ENCODE results near the gene RAI14. TPM values are rescaled to one million over a fixed set of nuclear protein-coding genes. Genes with fewer than 3 reads are reported as not detected.

The RAI14 gene
- total RNA-seq, 2 experiments from 2014 or later = 0.92 to 12.3 TPM

- no peak overlapping the region for H3K27ac ChIP-seq (ENCODE audit: low read depth, low read length, poor library complexity, severe bottlenecking)
- intact Hi-C loops (cut with micrococcal nuclease; ENCODE audit: unreplicated experiment) = no loop called here
- no peaks in the 10 kb centered on the region for H3K9me2 ChIP-seq (ENCODE audit: insufficient read depth, low read length)
Measured at GRCh38 chr5:34811706-34812105, 155.6 kb downstream of the RAI14 start.

GRCh38 chr5:34813509-34813908, 157.4 kb downstream of the RAI14 start:
- no peak overlapping the region for H2AFZ ChIP-seq (ENCODE audit: low read length)
- no peaks in the 10 kb centered on the region for H3K4me1 ChIP-seq (ENCODE audit: insufficient read depth, low read length, poor library complexity, severe bottlenecking)
- no peaks in the 10 kb centered on the region for H3K9me2 ChIP-seq (ENCODE audit: insufficient read depth, low read length)
- ChIA-PET POLR2A (interaction anchor here (0.7 to 2.5 kb wide), 3 partner anchors 10 to 33 kb away, joined by 3 to 16 read pairs (median 5); no protein-coding TSS in a partner anchor), CTCF (ENCODE audit: unreplicated experiment) (no interaction called here)
- BruUV-seq (replicated peaks) = no TSS peak
- no peaks in the 10 kb centered on the region for H3K79me2 ChIP-seq (ENCODE audit: insufficient read depth, low read depth, low read length)
- H3K36me3 ChIP-seq (ENCODE audit: insufficient read depth, low read length) = no peaks in the 10 kb centered on the region
- no peak for DNase-seq (ENCODE audit: low spot score)
- no peak overlapping the region for H3K4me3 ChIP-seq (ENCODE audit: low read depth, low read length, poor library complexity, severe bottlenecking)
- H3K9me3 ChIP-seq (ENCODE audit: low read length) = no peaks in the 10 kb centered on the region
- intact Hi-C loops (cut with micrococcal nuclease; ENCODE audit: unreplicated experiment) = no loop called here
- H3K4me2 ChIP-seq (ENCODE audit: low read length) = no peak overlapping the region
- H4K20me1 ChIP-seq (ENCODE audit: insufficient read depth, low read length) = no peaks in the 10 kb centered on the region
- TF ChIP-seq EZH2phosphoT487 (IDR thresholded peaks at IDR 0.05; ENCODE audit: borderline replicate concordance, low read depth, low read length) = no peak
- TF ChIP-seq CTCF (conservative IDR thresholded peaks at IDR 0.05; ENCODE audit: low read length) = no peak
- H3K27ac ChIP-seq (ENCODE audit: low read depth, low read length, poor library complexity, severe bottlenecking) = no peak overlapping the region

More at GRCh38 chr5:34811706-34812105, 155.6 kb downstream of the RAI14 start:
- Histone ChIP-seq H3K79me2 (ENCODE audit: insufficient read depth, low read depth, low read length) (no peaks in the 10 kb centered on the region), H4K20me1 (ENCODE audit: insufficient read depth, low read length) (no peaks in the 10 kb centered on the region), H3K4me2 (ENCODE audit: low read length) (no peak overlapping the region), H3K4me3 (ENCODE audit: low read depth, low read length, poor library complexity, severe bottlenecking) (no peak overlapping the region), H3K9me3 (ENCODE audit: low read length) (no peaks in the 10 kb centered on the region), H3K4me1 (ENCODE audit: insufficient read depth, low read length, poor library complexity, severe bottlenecking) (no peaks in the 10 kb centered on the region), H3K36me3 (ENCODE audit: insufficient read depth, low read length) (no peaks in the 10 kb centered on the region), H2AFZ (ENCODE audit: low read length) (no peak overlapping the region)
- no TSS peak for BruUV-seq (replicated peaks)
- CTCF ChIA-PET (ENCODE audit: unreplicated experiment) = no interaction called here
- DNase-seq (ENCODE audit: low spot score) = no peak
- POLR2A ChIA-PET = no interaction called here
- TF ChIP-seq CTCF (conservative IDR thresholded peaks at IDR 0.05; ENCODE audit: low read length) (no peak), EZH2phosphoT487 (IDR thresholded peaks at IDR 0.05; ENCODE audit: borderline replicate concordance, low read depth, low read length) (no peak)

- ChIA-PET CTCF (ENCODE audit: unreplicated experiment) (no interaction called here), POLR2A (interaction anchor here (0.7 to 1.5 kb wide), 6 partner anchors 8 to 378 kb away, joined by 3 to 6 read pairs (median 4); partner anchors contain the start of gene TTC23L)
- Histone ChIP-seq H4K20me1 (ENCODE audit: insufficient read depth, low read length) (no peaks in the 10 kb centered on the region), H3K27ac (ENCODE audit: low read depth, low read length, poor library complexity, severe bottlenecking) (no peak overlapping the region), H2AFZ (ENCODE audit: low read length) (no peak overlapping the region), H3K4me3 (ENCODE audit: low read depth, low read length, poor library complexity, severe bottlenecking) (no peak overlapping the region), H3K9me3 (ENCODE audit: low read length) (no peaks in the 10 kb centered on the region), H3K4me2 (ENCODE audit: low read length) (no peak overlapping the region), H3K9me2 (ENCODE audit: insufficient read depth, low read length) (no peaks in the 10 kb centered on the region), H3K4me1 (ENCODE audit: insufficient read depth, low read length, poor library complexity, severe bottlenecking) (no peaks in the 10 kb centered on the region), H3K79me2 (ENCODE audit: insufficient read depth, low read depth, low read length) (no peaks in the 10 kb centered on the region), H3K36me3 (ENCODE audit: insufficient read depth, low read length) (no peaks in the 10 kb centered on the region)
- intact Hi-C loops (cut with micrococcal nuclease; ENCODE audit: unreplicated experiment) = no loop called here
- DNase-seq (ENCODE audit: low spot score) = no peak
- TF ChIP-seq EZH2phosphoT487 (IDR thresholded peaks at IDR 0.05; ENCODE audit: borderline replicate concordance, low read depth, low read length) = no peak
- no peak for TF ChIP-seq CTCF (conservative IDR thresholded peaks at IDR 0.05; ENCODE audit: low read length)
- no TSS peak for BruUV-seq (replicated peaks)
Measured at GRCh38 chr5:34817558-34818351, 161.6 kb downstream of the RAI14 start.
